Measurements from ENCODE around the gene TMC2.
A peak's percentile ranks its signal among the peaks of the same experiment; 100 is the strongest.

The TMC2 gene

DNA sequence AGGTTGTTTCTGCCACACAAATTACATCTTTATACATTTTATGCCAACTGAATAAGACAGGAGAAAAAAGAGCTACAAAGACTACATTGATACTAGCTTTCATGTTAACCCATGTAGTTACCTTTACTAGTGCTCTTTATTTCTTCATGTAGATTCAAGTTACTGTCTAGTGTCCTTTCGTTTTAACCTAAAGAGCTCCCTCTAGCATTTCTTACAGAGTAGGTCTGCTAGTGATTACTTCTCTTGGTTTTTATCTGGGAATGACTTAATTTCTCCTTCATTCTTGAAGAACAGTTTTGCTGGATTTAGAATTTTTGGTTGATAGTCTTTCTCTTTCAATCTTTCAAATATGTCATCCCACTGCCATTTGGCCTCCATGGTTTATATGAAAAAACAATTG is 94.9 kb downstream of the TMC2 start:
- TF ChIP-seq, protein P1, sequence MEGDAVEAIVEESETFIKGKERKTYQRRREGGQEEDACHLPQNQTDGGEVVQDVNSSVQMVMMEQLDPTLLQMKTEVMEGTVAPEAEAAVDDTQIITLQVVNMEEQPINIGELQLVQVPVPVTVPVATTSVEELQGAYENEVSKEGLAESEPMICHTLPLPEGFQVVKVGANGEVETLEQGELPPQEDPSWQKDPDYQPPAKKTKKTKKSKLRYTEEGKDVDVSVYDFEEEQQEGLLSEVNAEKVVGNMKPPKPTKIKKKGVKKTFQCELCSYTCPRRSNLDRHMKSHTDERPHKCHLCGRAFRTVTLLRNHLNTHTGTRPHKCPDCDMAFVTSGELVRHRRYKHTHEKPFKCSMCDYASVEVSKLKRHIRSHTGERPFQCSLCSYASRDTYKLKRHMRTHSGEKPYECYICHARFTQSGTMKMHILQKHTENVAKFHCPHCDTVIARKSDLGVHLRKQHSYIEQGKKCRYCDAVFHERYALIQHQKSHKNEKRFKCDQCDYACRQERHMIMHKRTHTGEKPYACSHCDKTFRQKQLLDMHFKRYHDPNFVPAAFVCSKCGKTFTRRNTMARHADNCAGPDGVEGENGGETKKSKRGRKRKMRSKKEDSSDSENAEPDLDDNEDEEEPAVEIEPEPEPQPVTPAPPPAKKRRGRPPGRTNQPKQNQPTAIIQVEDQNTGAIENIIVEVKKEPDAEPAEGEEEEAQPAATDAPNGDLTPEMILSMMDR (IDR thresholded peaks at IDR 0.05; ENCODE audit: insufficient read depth, missing control alignments): no peak
- FAIRE-seq: no peak
- DNase-seq (ENCODE audit: insufficient read length, low spot score): no peak

DNA sequence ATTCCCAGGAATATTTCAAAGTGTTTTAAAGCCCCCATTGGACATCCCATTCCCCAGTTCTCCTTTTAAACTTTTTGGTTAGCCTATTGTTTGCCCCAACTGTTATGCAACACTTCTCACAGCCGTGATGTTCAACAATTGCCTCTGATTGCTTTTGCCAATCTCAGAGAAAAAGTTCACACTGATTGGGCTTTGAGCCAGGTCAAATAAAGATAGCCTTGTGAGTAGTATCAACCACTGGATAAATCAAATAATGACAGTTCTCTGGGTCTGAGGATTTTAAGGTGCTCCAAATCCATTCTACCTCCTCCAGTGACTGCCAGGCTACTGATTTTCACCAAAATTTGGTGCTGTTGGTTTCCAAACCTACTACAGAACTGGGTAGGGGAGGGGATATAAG is 97.0 kb downstream of the TMC2 start:
- DNase-seq (ENCODE audit: insufficient read length, low spot score): no peak
- no peak for FAIRE-seq
- TF ChIP-seq, protein P1 (IDR thresholded peaks at IDR 0.05; ENCODE audit: insufficient read depth, missing control alignments): no peak

DNA sequence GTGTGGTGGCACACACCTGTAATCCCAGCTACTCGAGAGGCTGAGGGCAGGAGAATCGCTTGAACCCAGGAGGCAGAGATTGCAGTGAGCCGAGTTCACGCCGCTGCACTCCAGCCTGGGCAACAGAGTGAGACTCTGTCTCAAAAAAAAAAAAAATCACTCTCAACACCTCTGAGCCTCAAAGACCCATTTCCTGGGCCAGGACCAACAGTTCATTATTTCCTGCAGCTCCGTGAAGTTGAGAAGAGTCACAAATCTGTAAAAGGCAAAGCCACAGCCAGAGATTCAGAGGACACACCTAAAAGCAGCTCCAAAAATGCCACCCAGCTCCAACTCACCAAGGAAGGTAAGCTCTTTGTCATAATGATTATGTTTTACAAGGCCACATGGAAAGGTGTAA is 100.9 kb downstream of the TMC2 start:
- DNase-seq (ENCODE audit: insufficient read length, low spot score) (no peak), FAIRE-seq (no peak)
- TF ChIP-seq, protein P1 (IDR thresholded peaks at IDR 0.05; ENCODE audit: insufficient read depth, missing control alignments): no peak

DNA sequence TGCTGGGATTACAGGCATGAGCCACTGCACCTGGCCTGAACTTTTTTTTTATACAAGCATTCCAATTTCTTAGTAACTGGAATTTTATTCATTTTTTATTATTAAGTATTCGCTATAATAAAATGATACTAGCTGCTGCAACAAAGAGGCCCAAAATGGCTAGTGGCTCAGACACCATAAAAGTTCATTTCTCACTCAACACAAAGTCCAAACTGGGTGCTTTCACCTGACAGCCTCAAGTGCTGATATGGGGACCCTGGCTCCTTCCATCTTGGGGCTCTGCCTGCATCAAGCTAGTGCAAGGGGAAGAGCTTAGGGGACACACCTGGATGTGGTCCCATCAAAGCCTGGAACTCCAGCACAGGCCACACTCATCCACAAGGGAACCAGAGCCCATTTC is 103.9 kb downstream of the TMC2 start:
- TF ChIP-seq, protein P1 (IDR thresholded peaks at IDR 0.05; ENCODE audit: insufficient read depth, missing control alignments): no peak
- FAIRE-seq (no peak), DNase-seq (ENCODE audit: insufficient read length, low spot score) (no peak)

DNA sequence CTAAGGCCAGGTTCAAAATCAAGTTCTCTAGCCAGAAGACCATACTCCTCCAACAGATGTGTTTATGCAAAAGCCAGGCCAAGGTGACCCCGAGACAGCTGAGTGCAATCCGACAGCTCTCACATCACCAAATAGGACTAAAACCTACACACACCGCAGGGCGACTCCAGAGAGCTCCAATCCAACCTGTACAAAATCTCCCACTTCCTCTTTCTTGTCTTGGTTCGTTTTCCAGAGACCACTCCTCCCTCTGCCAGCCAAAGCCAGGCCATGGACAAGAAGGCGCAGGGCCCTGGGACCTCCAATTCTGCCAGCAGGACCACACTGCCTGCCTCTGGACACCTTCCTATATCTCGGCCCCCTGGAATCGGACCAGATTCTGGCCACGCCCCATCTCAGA is 104.5 kb downstream of the TMC2 start:
- FAIRE-seq (no peak), DNase-seq (ENCODE audit: insufficient read length, low spot score) (no peak)
- TF ChIP-seq, protein P1 (IDR thresholded peaks at IDR 0.05; ENCODE audit: insufficient read depth, missing control alignments): no peak

DNA sequence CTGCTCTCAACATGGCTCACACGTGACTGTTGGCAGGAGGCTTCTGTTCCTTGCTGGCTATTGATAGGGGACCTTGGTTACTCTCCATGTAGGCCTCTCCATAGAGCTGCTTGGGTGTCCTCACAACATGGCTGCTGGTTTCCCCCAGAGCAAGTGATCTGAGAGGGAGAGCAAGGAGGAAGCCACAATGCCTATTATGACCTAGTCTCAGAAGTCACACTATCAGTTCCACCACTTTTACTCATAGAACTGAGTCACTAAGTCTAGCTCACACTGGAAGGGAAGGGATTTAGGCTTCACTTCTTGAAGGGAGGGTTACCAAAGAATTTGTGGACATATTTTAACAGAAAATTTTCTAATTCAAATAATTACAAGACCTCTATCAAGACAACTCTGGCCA is 107.3 kb downstream of the TMC2 start:
- DNase-seq (ENCODE audit: insufficient read length, low spot score): no peak
- TF ChIP-seq, protein P1 (IDR thresholded peaks at IDR 0.05; ENCODE audit: insufficient read depth, missing control alignments): no peak
- no peak for FAIRE-seq

DNA sequence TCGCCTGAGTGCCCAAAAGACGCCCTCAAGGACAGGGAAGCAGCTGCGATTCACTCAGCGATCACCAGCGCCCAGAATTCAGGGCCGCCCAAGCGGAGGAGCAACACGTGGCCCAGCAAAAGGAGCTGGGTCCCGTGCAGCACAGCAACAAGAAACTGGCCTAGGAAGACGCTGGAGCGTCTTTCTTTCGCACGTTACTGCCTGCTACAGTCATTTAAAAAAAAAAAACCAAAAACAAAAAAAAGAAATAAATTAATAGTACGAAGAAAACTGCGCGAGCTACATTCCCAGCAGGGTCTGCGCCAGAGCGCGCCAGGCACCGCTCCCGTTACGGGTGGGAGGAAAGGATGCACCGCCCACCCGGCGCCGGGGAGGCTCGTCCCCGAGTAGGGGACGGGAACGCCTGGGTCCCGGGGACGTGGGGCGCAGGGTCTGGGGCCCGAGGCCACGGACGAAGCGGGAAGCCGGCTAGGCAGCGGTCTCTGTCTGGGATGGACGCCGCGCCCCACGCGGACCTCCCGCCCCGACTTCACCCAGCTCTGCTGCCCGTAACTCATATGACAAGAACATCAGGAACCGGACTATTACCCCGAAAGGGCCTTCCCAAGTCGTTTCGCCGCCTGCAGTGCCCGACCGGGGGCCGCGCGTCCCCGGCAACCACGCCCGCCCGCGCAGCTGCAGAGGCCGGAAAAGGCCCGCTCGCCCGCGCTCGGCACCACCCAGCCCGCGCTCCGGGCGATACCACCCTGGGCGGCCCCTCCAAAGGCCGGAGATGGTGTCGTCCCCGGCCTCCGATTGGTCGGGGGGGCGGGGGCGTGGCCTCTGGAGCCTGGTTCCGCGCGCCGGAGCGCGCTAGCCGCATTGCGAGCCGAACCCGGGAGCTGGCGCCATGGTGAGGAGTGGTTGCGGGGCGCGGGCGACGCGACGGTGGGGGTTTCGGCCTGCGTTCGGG is 115.7 kb downstream of the TMC2 start, which contains the start of gene NOP56:
Gene NOP56 (plus strand): TSS at position 861 of the 952 bp plus-strand sequence. CDS start 29 bp downstream, at position 890.
- peak; percentile 30 for DNase-seq (ENCODE audit: insufficient read length, low spot score)
- FAIRE-seq: no peak
- TF ChIP-seq, protein P1 (IDR thresholded peaks at IDR 0.05; ENCODE audit: insufficient read depth, missing control alignments): no peak
